ENCODE measurements around the gene KAT6B. TPM values are rescaled to one million over a fixed set of nuclear protein-coding genes. Genes with fewer than 3 reads are reported as not detected.

KAT6B gene
- total and polyA plus RNA-seq, 4 experiments from 2014 or later: 10.9 to 63.9 (median 52.4) TPM

GRCh38 chr10:75037171-75038153 is 211.1 kb downstream of the KAT6B start:
- H3K9me3 ChIP-seq (ENCODE audit: control insufficient read depth in 1 of 2, low read length in 2 of 2): no peaks in the 10 kb centered on the region
- Mint-ChIP-seq H3K4me3 (no peak overlapping the region), H3K9me3 (no peaks in the 10 kb centered on the region), H3K4me1 (peaks cover 8 to 16% (median 14%) of the 10 kb centered on the region in 4 donors), H3K27ac (peak overlapping the region in 1 of 7 donors; percentile 31), H3K27me3 (no peaks in the 10 kb centered on the region), H3K36me3 (peaks cover 0 to 2% of the 10 kb centered on the region in 2 donors)
- no peaks in the 10 kb centered on the region for H3K36me3 ChIP-seq (ENCODE audit: insufficient read depth, low read length)
- intact Hi-C loops (cut with micrococcal nuclease): no loop called here
- H3K27me3 ChIP-seq (ENCODE audit: insufficient read depth, low read length): no peaks in the 10 kb centered on the region
- no peak for DNase-seq
- ChIA-PET CTCF (ENCODE audit: partially characterized antibody) (no interaction called here), POLR2A (ENCODE audit: partially characterized antibody) (no interaction called here)
- peaks cover 6% of the 10 kb centered on the region for H3K4me1 ChIP-seq (ENCODE audit: insufficient read depth, low read length)
- no peak overlapping the region for H3K27ac ChIP-seq (ENCODE audit: low read depth, low read length)
- H3K4me3 ChIP-seq (ENCODE audit: low read length in 2 of 2): no peak overlapping the region

- Mint-ChIP-seq H3K9me3 (no peaks in the 10 kb centered on the region), H3K36me3 (no peaks in the 10 kb centered on the region), H3K27ac (no peak overlapping the region), H3K27me3 (no peaks in the 10 kb centered on the region), H3K4me1 (peaks cover 7 to 16% (median 13%) of the 10 kb centered on the region in 4 donors), H3K4me3 (no peak overlapping the region)
- intact Hi-C loops (cut with micrococcal nuclease): no loop called here
- no peak for DNase-seq
- no peaks in the 10 kb centered on the region for H3K27me3 ChIP-seq (ENCODE audit: insufficient read depth, low read length)
- ChIA-PET POLR2A (ENCODE audit: partially characterized antibody) (no interaction called here), CTCF (ENCODE audit: partially characterized antibody) (no interaction called here)
- no peaks in the 10 kb centered on the region for H3K9me3 ChIP-seq (ENCODE audit: control insufficient read depth in 1 of 2, low read length in 2 of 2)
- no peaks in the 10 kb centered on the region for H3K36me3 ChIP-seq (ENCODE audit: insufficient read depth, low read length)
- no peak overlapping the region for H3K4me3 ChIP-seq (ENCODE audit: low read length in 2 of 2)
- peaks cover 6% of the 10 kb centered on the region for H3K4me1 ChIP-seq (ENCODE audit: insufficient read depth, low read length)
- H3K27ac ChIP-seq (ENCODE audit: low read depth, low read length): no peak overlapping the region
Measured at GRCh38 chr10:75038335-75038734, 211.9 kb downstream of the KAT6B start.

- no peaks in the 10 kb centered on the region for H3K9me3 Mint-ChIP-seq
- Histone ChIP-seq H3K27me3 (ENCODE audit: insufficient read depth, low read length) (no peaks in the 10 kb centered on the region), H3K27ac (ENCODE audit: low read depth, low read length) (no peak overlapping the region), H3K4me1 (ENCODE audit: insufficient read depth, low read length) (no peaks in the 10 kb centered on the region), H3K9me3 (ENCODE audit: control insufficient read depth in 1 of 2, low read length in 2 of 2) (no peaks in the 10 kb centered on the region), H3K4me3 (ENCODE audit: low read length in 2 of 2) (no peak overlapping the region), H3K36me3 (ENCODE audit: insufficient read depth, low read length) (no peaks in the 10 kb centered on the region)
- no peak overlapping the region for H3K4me3 Mint-ChIP-seq
- H3K27ac Mint-ChIP-seq: peak overlapping the region in 1 of 7 donors; percentile 63
- intact Hi-C loops (cut with micrococcal nuclease): no loop called here
- H3K4me1 Mint-ChIP-seq: peaks cover 0 to 15% (median 7%) of the 10 kb centered on the region in 4 donors
- POLR2A ChIA-PET (ENCODE audit: partially characterized antibody): no interaction called here
- DNase-seq: no peak
- H3K27me3 Mint-ChIP-seq: no peaks in the 10 kb centered on the region
- H3K36me3 Mint-ChIP-seq: no peaks in the 10 kb centered on the region
- CTCF ChIA-PET (ENCODE audit: partially characterized antibody): interaction anchor here (0.5 kb wide), 1 partner anchor 610 kb away, joined by 4 read pairs; no protein-coding TSS in a partner anchor
Measured at GRCh38 chr10:75040576-75040975, 214.2 kb downstream of the KAT6B start.

- H3K4me1 Mint-ChIP-seq: peaks cover 0 to 15% (median 7%) of the 10 kb centered on the region in 4 donors
- H3K9me3 Mint-ChIP-seq: no peaks in the 10 kb centered on the region
- H3K27me3 Mint-ChIP-seq: peaks cover 0 to 2% of the 10 kb centered on the region in 2 donors
- POLR2A ChIA-PET (ENCODE audit: partially characterized antibody): no interaction called here
- H3K36me3 Mint-ChIP-seq: no peaks in the 10 kb centered on the region
- H3K27ac ChIP-seq (ENCODE audit: low read depth, low read length): no peak overlapping the region
- no peaks in the 10 kb centered on the region for H3K4me1 ChIP-seq (ENCODE audit: insufficient read depth, low read length)
- CTCF ChIA-PET (ENCODE audit: partially characterized antibody): no interaction called here
- DNase-seq: no peak
- H3K27me3 ChIP-seq (ENCODE audit: insufficient read depth, low read length): no peaks in the 10 kb centered on the region
- H3K4me3 ChIP-seq (ENCODE audit: low read length in 2 of 2): no peak overlapping the region
- no peak overlapping the region for H3K4me3 Mint-ChIP-seq
- intact Hi-C loops (cut with micrococcal nuclease): no loop called here
- H3K36me3 ChIP-seq (ENCODE audit: insufficient read depth, low read length): no peaks in the 10 kb centered on the region
- peak overlapping the region in 3 of 7 donors; percentile 2 to 35 (median 17) for H3K27ac Mint-ChIP-seq
- no peaks in the 10 kb centered on the region for H3K9me3 ChIP-seq (ENCODE audit: control insufficient read depth in 1 of 2, low read length in 2 of 2)
Measured at GRCh38 chr10:75042292-75042974, 216.0 kb downstream of the KAT6B start.

- Histone ChIP-seq H3K4me1 (ENCODE audit: insufficient read depth, low read length) (no peaks in the 10 kb centered on the region), H3K9me3 (ENCODE audit: control insufficient read depth in 1 of 2, low read length in 2 of 2) (no peaks in the 10 kb centered on the region), H3K27me3 (ENCODE audit: insufficient read depth, low read length) (no peaks in the 10 kb centered on the region), H3K4me3 (ENCODE audit: low read length in 2 of 2) (peak overlapping the region in 1 of 2 donors; percentile 22), H3K36me3 (ENCODE audit: insufficient read depth, low read length) (no peaks in the 10 kb centered on the region), H3K27ac (ENCODE audit: low read depth, low read length) (no peak overlapping the region)
- intact Hi-C loops (cut with micrococcal nuclease): no loop called here
- no peaks in the 10 kb centered on the region for H3K36me3 Mint-ChIP-seq
- DNase-seq: peak; percentile 20 to 62 (median 35)
- ChIA-PET POLR2A (ENCODE audit: partially characterized antibody) (interaction anchor here (0.6 to 0.7 kb wide), 2 partner anchors 10 to 68 kb away, joined by 3 read pairs; partner anchors contain the start of gene SAMD8), CTCF (ENCODE audit: partially characterized antibody) (interaction anchor here (1.1 kb wide), 1 partner anchor 830 kb away, joined by 3 read pairs; no protein-coding TSS in a partner anchor)
- H3K4me3 Mint-ChIP-seq: peak overlapping the region; percentile 65 to 79 (median 72)
- peaks cover 0 to 15% (median 7%) of the 10 kb centered on the region in 4 donors for H3K4me1 Mint-ChIP-seq
- H3K9me3 Mint-ChIP-seq: no peaks in the 10 kb centered on the region
- H3K27ac Mint-ChIP-seq: peak overlapping the region in 3 of 7 donors; percentile 27 to 72 (median 29)
- peaks cover 0 to 2% of the 10 kb centered on the region in 2 donors for H3K27me3 Mint-ChIP-seq
Measured at GRCh38 chr10:75043256-75044131, 217.1 kb downstream of the KAT6B start.

- Histone ChIP-seq H3K4me3 (ENCODE audit: low read length in 2 of 2) (no peak overlapping the region), H3K27me3 (ENCODE audit: insufficient read depth, low read length) (no peaks in the 10 kb centered on the region), H3K27ac (ENCODE audit: low read depth, low read length) (no peak overlapping the region), H3K36me3 (ENCODE audit: insufficient read depth, low read length) (no peaks in the 10 kb centered on the region), H3K4me1 (ENCODE audit: insufficient read depth, low read length) (no peaks in the 10 kb centered on the region), H3K9me3 (ENCODE audit: control insufficient read depth in 1 of 2, low read length in 2 of 2) (no peaks in the 10 kb centered on the region)
- H3K4me1 Mint-ChIP-seq: peaks cover 0 to 13% (median 7%) of the 10 kb centered on the region in 4 donors
- POLR2A ChIA-PET (ENCODE audit: partially characterized antibody): no interaction called here
- CTCF ChIA-PET (ENCODE audit: partially characterized antibody): no interaction called here
- no peaks in the 10 kb centered on the region for H3K36me3 Mint-ChIP-seq
- H3K27ac Mint-ChIP-seq: peak overlapping the region in 1 of 7 donors; percentile 42
- peak overlapping the region in 1 of 8 donors; percentile 7 for H3K4me3 Mint-ChIP-seq
- no peak for DNase-seq
- intact Hi-C loops (cut with micrococcal nuclease): no loop called here
- H3K27me3 Mint-ChIP-seq: peaks cover 0 to 2% of the 10 kb centered on the region in 2 donors
- H3K9me3 Mint-ChIP-seq: no peaks in the 10 kb centered on the region
Measured at GRCh38 chr10:75048669-75049098, 222.3 kb downstream of the KAT6B start.

All from CD4-positive, alpha-beta memory T cell (primary cell).